ENCODE data around the gene DTNBP1. TPM values are rescaled to one million over a fixed set of nuclear protein-coding genes. Genes with fewer than 3 reads are reported as not detected.

DTNBP1 gene
- total RNA-seq, 1 experiment from 2014 or later: 20.7 TPM

- ChIA-PET CTCF (no interaction called here), POLR2A (no interaction called here)
- Mint-ChIP-seq H3K4me3 (ENCODE audit: unreplicated experiment) (no peak overlapping the region), H3K4me1 (ENCODE audit: low read depth, unreplicated experiment) (no peaks in the 10 kb centered on the region), H3K9me3 (ENCODE audit: unreplicated experiment) (no peaks in the 10 kb centered on the region), H3K27ac (ENCODE audit: unreplicated experiment) (no peak overlapping the region), H3K36me3 (ENCODE audit: insufficient read depth, unreplicated experiment) (peaks cover 38% of the 10 kb centered on the region), H3K27me3 (ENCODE audit: insufficient read depth, unreplicated experiment) (no peaks in the 10 kb centered on the region)
- no peaks in the 10 kb centered on the region for H3K4me1 ChIP-seq
- DNase-seq: no peak
- no peak for TF ChIP-seq CTCF (IDR thresholded peaks at IDR 0.05; ENCODE audit: insufficient read depth in 1 of 2, low read depth in 1 of 2, low read length in 1 of 2, severe bottlenecking in 1 of 2, unreplicated experiment in 1 of 2)
- intact Hi-C loops (cut with micrococcal nuclease; ENCODE audit: unreplicated experiment): no loop called here
- BruUV-seq (replicated peaks): no TSS peak
- no peak overlapping the region for H3K4me3 ChIP-seq (ENCODE audit: low read depth, low read length)
- H3K9me3 ChIP-seq: no peaks in the 10 kb centered on the region
- no peaks in the 10 kb centered on the region for H3K36me3 ChIP-seq (ENCODE audit: control insufficient read depth, insufficient read depth, low read length)
- no peaks in the 10 kb centered on the region for H3K27me3 ChIP-seq (replicated peaks; ENCODE audit: control insufficient read depth, insufficient read depth, low read length)
Measured at GRCh38 chr6:15499591-15499990, 163.2 kb downstream of the DTNBP1 start.

- intact Hi-C loops (cut with micrococcal nuclease; ENCODE audit: unreplicated experiment): no loop called here
- H3K9me3 ChIP-seq: no peaks in the 10 kb centered on the region
- Mint-ChIP-seq H3K27ac (ENCODE audit: unreplicated experiment) (no peak overlapping the region), H3K36me3 (ENCODE audit: insufficient read depth, unreplicated experiment) (peaks cover 34% of the 10 kb centered on the region), H3K4me1 (ENCODE audit: low read depth, unreplicated experiment) (no peaks in the 10 kb centered on the region), H3K9me3 (ENCODE audit: unreplicated experiment) (no peaks in the 10 kb centered on the region), H3K4me3 (ENCODE audit: unreplicated experiment) (no peak overlapping the region), H3K27me3 (ENCODE audit: insufficient read depth, unreplicated experiment) (no peaks in the 10 kb centered on the region)
- CTCF ChIA-PET: no interaction called here
- no peak overlapping the region for H3K4me3 ChIP-seq (ENCODE audit: low read depth, low read length)
- POLR2A ChIA-PET: no interaction called here
- DNase-seq: no peak
- H3K36me3 ChIP-seq (ENCODE audit: control insufficient read depth, insufficient read depth, low read length): no peaks in the 10 kb centered on the region
- no peak for TF ChIP-seq CTCF (IDR thresholded peaks at IDR 0.05; ENCODE audit: insufficient read depth in 1 of 2, low read depth in 1 of 2, low read length in 1 of 2, severe bottlenecking in 1 of 2, unreplicated experiment in 1 of 2)
- no TSS peak for BruUV-seq (replicated peaks)
- H3K27me3 ChIP-seq (replicated peaks; ENCODE audit: control insufficient read depth, insufficient read depth, low read length): no peaks in the 10 kb centered on the region
- no peaks in the 10 kb centered on the region for H3K4me1 ChIP-seq
Measured at GRCh38 chr6:15499125-15499524, 163.7 kb downstream of the DTNBP1 start.

- Mint-ChIP-seq H3K4me3 (ENCODE audit: unreplicated experiment) (no peak overlapping the region), H3K9me3 (ENCODE audit: unreplicated experiment) (no peaks in the 10 kb centered on the region), H3K4me1 (ENCODE audit: low read depth, unreplicated experiment) (no peaks in the 10 kb centered on the region), H3K27ac (ENCODE audit: unreplicated experiment) (no peak overlapping the region), H3K27me3 (ENCODE audit: insufficient read depth, unreplicated experiment) (no peaks in the 10 kb centered on the region), H3K36me3 (ENCODE audit: insufficient read depth, unreplicated experiment) (peaks cover 29% of the 10 kb centered on the region)
- DNase-seq: no peak
- Histone ChIP-seq H3K27me3 (replicated peaks; ENCODE audit: control insufficient read depth, insufficient read depth, low read length) (no peaks in the 10 kb centered on the region), H3K4me1 (no peaks in the 10 kb centered on the region), H3K4me3 (ENCODE audit: low read depth, low read length) (no peak overlapping the region), H3K9me3 (no peaks in the 10 kb centered on the region), H3K36me3 (ENCODE audit: control insufficient read depth, insufficient read depth, low read length) (no peaks in the 10 kb centered on the region)
- BruUV-seq (replicated peaks): no TSS peak
- ChIA-PET CTCF (no interaction called here), POLR2A (no interaction called here)
- intact Hi-C loops (cut with micrococcal nuclease; ENCODE audit: unreplicated experiment): no loop called here
- no peak for TF ChIP-seq CTCF (IDR thresholded peaks at IDR 0.05; ENCODE audit: insufficient read depth in 1 of 2, low read depth in 1 of 2, low read length in 1 of 2, severe bottlenecking in 1 of 2, unreplicated experiment in 1 of 2)
Measured at GRCh38 chr6:15498640-15499039, 164.2 kb downstream of the DTNBP1 start.

All from Caco-2 (cell line).